Measurements from ENCODE around the gene TOMT. TPM values are rescaled to one million over a fixed set of nuclear protein-coding genes. Genes with fewer than 3 reads are reported as not detected.
A peak's percentile ranks its signal among the peaks of the same experiment; 100 is the strongest.

The TOMT gene, protein sequence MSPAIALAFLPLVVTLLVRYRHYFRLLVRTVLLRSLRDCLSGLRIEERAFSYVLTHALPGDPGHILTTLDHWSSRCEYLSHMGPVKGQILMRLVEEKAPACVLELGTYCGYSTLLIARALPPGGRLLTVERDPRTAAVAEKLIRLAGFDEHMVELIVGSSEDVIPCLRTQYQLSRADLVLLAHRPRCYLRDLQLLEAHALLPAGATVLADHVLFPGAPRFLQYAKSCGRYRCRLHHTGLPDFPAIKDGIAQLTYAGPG
- not detected in 2 replicates for total RNA-seq

DNA sequence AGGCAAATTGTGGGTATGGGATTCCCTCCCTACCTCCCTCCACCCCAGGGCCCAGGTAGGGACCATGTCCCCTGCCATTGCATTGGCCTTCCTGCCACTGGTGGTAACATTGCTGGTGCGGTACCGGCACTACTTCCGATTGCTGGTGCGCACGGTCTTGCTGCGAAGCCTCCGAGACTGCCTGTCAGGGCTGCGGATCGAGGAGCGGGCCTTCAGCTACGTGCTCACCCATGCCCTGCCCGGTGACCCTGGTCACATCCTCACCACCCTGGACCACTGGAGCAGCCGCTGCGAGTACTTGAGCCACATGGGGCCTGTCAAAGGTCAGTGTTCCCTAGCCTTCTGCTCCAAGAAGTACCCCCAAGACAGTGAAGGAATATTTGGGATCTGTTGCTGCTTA lies at the start of gene TOMT:
TOMT (plus strand) TSS at position 37 of the 400 bp plus-strand sequence; CDS start at position 65, 28 bp downstream.
- no peak for DNase-seq (ENCODE audit: low read depth in 2 of 2)

DNA sequence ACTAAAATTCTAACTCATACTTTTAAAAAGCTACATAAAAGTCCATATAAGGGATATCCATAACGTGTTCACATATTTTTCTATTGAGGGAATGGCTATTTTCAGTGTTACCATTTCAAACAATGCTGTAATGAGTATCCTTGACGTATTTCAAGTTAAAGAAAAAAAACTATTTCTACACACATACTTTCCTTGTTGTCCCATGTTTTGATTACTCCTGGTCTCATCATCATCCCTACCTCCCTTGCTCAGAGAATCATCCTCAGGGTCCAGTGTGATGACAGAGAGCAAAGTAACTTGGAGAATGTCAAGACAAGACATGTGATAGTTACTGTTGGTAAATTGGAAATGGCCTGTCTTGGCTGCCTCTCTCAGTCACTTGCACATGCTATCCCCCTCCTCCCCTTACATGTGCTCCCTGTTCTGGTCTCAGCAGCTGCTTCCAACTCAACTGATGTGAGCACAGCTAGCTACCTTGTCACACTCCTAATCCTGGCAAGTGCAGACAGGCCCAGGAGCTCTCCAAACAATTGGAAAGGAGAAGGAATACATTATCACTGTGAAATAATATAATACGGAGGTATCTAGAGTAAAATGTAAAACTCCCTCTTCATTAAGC lies 47.2 kb upstream of the TOMT start:
- DNase-seq (ENCODE audit: low read depth in 2 of 2): no peak

DNA sequence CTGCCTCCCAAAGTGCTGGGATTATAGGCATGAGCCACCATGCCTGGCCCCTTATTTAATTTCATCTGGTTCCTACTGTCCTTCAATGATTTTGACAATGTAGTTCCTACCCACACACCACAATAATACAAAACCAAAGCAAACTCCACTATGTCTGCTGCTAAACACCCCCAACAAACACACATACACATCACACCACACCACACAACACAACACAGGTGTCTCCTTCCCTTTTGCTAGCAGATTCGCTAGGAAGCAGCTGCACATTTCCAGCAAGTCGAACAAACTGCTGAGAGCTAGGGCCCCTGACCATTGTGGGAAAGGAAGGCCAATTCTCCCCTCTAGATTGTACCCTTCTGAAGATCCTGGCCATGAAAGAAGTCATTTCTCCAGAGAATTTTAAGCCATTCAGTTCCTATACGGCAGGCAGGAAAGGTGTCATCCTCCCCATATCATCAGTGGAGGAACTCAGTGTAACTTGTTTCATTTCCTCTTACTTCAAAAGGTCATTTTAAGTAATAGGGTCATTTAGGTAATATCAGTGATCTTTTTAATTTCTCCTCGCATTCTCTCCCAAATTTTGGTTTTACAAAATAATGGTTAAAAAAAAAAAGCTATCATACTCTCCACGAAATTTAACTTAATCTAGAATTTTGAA lies 43.9 kb upstream of the TOMT start:
- DNase-seq (ENCODE audit: low read depth in 2 of 2): no peak

DNA sequence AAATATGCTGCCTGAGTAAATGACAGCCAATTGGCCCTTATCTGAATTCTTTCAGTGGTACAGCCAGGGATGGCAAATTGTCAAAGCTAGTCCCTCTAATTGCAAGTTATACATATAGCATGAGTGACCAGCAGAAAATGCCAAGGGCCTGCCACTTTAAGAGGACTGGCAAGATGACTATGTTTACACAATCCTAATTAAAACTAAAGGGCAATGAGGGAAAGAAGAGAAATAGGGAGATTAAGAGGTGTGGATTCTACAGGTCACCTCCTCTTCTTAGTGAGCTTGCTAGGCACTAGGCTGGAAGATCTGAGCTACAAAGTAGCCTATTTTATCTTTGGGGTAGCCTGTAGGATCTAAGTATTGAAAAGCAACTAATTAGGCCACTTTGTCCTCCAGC lies 38.9 kb upstream of the TOMT start:
- no peak for DNase-seq (ENCODE audit: low read depth in 2 of 2)

DNA sequence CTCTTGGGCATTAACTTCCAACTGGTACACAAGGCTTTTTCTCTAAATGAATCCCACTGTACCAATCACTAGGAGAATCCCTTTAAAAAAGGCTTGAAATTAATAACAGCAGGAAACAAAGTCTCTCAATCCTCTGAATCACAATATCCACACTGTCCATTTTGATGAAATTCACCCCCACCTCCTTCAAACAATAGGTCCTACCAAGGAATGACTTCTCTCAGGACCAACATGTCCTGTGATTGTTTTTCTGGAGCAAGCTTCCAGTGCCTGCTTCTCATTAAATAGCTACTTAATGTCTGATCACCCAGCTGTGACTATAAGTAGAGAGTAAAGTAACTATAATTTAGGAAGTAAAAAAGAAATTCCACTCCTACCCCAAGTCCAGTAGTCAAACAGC lies 38.5 kb upstream of the TOMT start:
- peak in 1 of 2 donors; percentile 71 for DNase-seq (ENCODE audit: low read depth in 2 of 2)

DNA sequence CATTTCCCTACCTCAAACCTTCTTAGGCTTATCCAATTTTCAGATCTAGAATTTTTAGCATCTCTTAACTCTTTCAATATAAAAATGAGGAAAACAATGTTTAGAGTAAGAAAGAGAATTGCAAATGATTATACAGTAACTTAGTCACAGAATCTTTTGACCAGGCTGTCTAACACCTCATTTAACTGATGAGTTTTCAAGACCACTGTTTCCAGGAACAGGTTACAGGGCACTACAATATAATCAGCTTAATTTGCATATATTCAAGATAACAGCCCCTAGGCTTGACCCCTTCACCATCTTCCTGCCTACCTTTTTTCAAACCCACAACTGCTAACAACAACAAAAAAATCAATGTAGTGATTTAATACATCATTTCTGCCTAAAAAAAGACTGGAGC lies 38.0 kb upstream of the TOMT start:
- DNase-seq (ENCODE audit: low read depth in 2 of 2): no peak

DNA sequence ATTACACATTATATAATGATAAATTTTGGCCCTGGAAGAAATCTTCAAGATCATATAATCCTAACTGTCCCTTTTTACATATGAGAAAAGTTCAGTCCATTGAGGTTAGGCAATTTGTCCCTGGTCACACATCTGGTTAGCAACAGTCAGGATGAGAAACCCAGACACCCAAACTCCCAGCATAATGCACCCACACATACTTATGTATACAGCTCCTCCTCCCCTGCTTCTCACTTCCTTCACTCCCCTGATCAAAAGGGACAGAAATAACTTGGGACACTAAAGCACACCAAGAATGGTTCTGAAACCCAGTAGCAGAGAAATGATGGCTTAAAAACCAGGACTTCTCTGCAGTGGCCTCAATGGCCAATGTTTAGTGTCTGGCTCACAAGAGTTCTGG lies 36.5 kb upstream of the TOMT start:
- no peak for DNase-seq (ENCODE audit: low read depth in 2 of 2)

DNA sequence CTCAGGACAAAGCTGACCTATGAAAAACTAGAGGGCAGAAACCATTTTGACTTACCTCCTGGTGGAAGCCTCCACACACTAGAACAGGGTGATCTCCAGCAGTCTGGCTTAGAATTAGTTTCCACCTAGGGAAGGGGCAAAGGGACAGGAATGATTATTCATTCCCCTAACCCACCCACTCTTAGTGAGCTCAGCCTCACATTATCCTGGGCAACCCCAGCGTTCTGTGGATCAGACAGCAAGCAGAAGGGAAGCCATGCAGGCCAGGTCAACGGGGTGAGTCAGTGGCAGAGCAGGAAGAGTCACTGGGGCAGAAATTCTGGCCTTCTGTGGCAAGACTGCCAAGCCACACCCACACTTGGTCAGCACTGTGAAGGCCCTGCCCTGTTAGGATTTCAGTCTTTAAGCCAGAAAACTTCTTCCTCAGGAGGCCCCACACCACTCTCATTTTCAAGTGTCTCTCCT lies 35.9 kb upstream of the TOMT start:
- DNase-seq (ENCODE audit: low read depth in 2 of 2): peak; percentile 11 to 85

DNA sequence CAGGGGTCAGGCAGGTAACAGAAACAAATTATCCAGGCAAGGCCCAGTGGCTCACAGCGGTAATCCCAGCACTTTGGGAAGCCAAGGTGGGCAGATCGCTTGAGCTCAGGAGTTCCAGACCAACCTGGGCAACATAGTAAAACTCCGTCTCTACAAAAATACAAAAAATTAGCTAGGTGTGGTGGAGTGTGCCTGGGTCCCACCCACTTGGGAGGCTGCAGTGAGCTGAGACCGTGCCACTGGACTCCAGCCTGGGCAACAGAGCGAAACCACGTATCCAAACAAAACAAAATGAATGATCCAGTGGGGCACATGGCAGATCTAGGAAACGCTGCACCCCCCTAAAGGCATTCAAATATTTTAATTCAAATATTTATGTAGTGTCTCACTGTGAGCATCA lies 35.2 kb upstream of the TOMT start:
- DNase-seq (ENCODE audit: low read depth in 2 of 2): no peak

DNA sequence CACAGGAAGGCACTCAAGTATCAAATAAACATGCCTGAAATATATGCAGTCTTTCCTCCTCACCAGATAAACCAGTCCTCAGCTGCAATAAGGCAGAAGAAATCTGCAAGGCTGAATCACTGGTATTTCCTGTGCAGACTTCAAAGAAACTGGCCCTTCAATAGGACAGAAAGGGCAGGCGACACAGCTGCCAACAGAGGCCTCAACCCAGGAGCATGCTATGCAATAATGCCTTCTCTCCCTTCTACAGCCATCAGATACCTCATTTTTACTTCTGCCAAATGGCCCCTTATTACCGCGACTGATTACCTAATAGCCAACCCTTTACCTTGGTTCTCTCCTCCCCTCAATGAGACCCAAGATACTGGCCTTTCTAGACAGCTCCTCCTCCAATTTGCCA lies 33.4 kb upstream of the TOMT start:
- peak in 1 of 2 donors; percentile 83 for DNase-seq (ENCODE audit: low read depth in 2 of 2)

DNA sequence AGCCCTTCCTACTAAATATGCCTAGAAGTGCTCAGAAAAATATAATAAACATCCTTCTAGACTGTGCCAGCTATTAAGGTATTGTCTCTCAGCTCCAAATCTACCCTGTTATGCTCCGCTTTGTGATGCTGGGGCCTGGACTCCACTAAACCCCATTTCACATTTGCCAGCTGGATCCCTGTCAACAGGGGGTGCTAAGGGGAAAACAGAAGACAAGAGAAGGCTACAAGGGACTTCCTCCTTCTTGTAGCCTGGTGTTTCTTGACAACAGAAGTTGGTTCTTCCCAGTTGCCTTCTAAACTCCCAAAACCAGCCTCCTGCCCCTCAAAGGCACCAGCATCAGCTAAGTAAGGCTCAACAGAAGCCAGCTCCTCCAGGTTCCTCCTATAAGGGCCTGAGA lies 30.6 kb upstream of the TOMT start:
- no peak for DNase-seq (ENCODE audit: low read depth in 2 of 2)

DNA sequence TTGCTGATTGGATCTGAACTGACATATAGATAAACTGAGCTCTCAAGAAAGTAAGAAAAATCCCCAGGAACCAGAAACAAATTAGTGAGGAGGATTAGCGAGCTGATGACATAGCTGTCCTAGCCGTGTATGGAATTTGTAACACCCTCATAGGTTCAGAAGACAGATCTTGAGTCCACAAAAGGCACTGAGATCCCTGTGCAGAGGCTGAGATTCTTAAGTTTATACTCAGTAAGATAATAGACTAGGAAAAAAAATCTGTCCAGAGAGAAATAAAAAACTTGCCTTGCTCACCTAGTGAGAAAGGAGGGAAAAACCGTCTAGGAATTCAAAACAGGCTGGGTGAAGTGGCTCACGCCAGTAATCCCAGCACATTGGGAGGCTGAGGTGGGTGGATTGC lies 30.0 kb upstream of the TOMT start:
- no peak for DNase-seq (ENCODE audit: low read depth in 2 of 2)

DNA sequence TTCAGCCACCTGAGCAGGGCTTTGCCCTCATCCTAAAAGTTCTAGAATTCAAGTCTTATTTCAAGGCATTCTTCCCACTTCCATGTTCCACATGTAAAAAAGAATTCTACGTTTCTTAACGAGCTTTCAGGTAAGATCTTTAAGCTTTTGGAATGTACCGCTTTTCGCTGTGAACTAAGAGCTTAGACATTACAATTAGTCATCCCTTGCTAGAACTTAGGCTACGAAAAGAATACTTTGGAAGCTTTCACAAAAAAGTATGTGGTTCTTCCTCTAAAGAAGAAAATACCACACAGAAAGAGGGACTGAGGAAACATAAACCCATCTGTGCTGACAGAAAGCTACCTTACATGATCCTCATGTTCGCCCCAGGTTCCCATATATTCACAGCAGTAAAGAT lies 27.2 kb upstream of the TOMT start:
- no peak for DNase-seq (ENCODE audit: low read depth in 2 of 2)

DNA sequence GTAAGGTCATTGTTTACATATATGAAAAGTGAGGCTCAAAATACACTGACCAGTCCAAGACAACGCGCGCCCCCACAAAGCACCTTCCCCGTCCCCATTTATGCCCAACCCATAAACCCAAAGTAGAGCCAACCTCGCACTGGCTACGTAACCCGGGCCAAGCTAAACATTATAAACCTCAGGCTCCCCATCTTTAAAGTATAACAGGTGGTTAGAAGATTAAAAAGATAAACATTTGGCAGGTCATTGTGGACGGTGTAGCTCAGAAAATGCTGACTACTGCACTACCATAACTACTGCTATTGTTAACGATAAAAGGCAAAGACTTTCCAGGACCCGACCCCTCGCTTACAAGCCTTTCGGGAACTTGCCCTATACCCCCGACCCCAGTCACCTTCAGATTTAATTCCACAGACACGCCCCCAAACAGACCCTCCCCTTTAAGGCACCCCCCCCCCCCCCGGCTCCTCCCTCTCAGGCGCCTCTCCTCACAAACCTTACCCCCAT lies 25.9 kb upstream of the TOMT start:
- DNase-seq (ENCODE audit: low read depth in 2 of 2): no peak

DNA sequence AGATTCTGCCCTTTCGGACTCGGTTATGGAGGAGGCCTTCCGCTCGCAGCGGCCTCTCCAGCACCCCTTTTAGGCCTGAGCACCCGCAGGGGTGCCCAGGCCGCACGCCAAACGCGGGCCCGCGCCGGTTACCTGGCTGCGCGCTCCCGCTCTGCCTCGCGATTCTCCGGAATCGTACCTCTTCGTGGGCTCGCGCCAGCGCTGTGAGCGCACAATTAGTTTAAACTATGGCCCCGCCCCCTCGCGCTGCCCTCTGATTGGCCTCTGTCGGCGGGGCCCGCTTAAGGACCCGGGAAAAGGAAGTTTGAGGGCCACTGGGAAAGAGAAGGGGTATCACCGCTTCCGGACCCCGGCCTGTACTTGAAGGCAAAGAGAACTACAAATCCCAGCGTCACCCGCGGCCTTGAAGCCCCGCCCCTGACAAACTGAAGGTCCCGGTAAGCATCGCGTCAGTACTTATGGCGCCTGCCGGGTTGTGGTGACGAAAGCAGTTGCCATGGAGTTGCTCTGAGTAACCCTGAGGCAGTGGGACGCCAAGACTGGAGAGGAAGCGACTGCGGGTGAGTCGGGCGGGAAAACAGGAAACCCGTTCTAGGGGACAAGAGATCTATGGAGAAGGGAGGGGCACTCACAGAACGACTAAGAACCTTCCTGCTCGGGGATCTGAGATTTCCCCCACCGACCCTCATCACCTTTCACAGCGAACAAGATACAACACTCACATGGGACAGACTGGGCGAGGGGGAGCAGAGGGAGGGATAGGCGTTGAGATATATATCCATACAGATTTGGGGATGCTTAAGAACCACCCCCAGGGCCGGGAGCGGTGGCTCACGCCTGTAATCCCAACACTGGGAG lies 25.2 kb upstream of the TOMT start, which contains the start of the genes LRRC51 and NUMA1:
LRRC51 (plus strand) TSS at position 525 of the 858 bp plus-strand sequence. CDS start 8,234 bp downstream, outside the sequence.
NUMA1 (minus strand) TSS at position 217 of the 858 bp plus-strand sequence. CDS start 44,599 bp downstream, outside the sequence.
- peak; percentile 100 for DNase-seq (ENCODE audit: low read depth in 2 of 2)

DNA sequence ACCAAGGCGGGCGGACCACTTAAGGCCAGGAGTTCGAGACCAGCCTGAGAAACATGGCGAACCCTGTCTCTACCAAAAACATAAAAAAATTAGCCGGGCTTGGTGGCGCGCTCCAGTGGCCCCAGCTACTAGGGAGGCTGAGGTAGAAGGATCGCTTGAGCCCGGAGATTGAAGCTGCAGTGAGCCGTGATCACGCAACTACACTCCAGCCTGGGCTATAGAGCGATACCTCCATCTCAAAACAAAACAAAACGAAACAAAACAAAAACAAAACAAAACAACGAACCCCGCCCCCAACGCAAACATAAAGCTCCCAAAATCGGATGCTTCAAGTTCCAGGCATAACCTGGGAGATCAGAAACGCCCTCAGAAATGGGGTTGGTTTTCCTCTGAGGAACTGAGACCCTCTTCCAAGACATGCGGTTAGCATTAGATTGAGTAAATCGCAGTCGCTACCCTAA lies 24.5 kb upstream of the TOMT start:
- no peak for DNase-seq (ENCODE audit: low read depth in 2 of 2)

DNA sequence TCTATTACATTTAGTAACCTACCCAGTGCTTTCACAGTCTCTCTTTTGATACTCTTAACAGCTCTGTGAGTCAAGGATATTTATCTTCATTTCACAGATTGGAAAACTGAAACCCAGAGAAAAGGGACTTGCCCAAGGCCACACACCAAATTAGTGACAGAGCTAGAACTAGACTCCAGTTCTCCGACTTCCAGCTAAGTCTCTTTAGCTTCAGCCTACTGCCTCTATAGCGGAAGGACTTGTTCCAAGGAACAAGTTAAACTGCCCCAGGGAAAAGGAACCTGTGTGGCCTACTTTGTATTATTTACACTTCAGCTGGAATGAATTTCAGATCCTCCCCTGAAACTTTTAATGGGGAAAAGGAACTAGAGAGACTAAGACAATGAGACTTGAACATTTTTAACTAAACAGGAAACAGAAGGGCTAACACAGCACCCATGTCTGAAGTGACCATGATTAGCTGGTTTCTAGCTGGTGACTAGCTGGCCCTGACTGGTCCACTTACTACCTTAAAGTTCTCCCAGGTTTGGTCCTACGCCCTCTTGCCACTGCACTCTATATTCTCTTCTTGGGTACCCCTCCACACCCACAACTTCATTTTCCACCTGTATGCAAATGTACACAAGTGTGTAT lies 23.8 kb upstream of the TOMT start:
- no peak for DNase-seq (ENCODE audit: low read depth in 2 of 2)

DNA sequence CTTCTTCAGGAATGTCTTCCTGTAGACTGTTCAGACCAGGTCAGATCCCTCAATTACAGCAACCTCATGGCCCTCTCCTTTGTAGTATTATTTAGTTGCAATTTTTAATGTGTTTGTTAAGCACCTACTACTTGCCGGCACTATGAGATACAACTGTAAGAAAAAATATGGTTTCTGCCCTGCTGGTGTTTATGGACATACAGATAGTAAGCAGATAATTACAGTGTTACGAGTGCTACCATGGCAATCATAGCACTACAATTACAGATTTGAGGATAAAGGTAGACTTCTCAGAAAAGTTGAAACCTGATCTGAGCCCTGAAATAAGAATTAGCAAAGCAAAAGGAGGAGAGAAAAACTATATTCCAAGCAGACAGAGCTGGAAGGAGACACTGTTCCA lies 22.3 kb upstream of the TOMT start:
- no peak for DNase-seq (ENCODE audit: low read depth in 2 of 2)

DNA sequence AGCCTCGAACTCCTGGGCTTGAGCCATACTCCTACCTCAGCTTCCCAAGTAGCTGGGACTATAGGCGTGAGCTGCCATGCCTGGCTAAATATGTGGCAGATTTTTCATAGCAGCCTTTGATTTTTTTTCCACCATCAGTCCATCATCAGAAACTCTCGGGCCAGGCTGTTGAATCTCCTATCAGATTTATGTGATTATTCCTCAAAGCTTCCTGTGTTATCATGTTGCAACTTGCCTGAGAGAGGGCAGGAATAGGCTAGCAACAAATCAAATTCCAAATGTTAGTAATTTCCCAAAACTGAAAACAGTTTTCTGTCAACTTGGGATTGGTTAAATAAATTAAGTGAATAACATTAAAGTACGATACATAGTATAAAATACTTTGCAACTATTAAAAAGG lies 21.6 kb upstream of the TOMT start:
- DNase-seq (ENCODE audit: low read depth in 2 of 2): no peak

DNA sequence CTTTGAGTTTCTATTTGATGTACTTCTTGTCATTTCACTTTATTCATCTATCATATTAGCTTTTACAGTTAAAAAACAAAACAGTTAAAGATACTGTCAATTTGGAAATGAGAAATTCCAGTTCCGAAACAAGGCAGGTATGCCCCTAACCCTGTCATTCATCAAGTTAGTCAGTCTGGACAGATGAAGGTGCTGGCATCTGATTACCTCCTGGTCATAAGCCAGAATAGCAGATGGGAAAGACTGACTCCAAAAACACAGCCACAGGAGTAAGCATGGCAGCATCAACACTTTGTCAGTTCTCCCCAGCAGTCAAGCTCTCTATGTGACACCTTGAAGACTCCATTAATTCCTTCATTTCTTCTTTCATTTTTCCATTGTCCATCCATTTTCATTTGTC lies 20.8 kb upstream of the TOMT start:
- no peak for DNase-seq (ENCODE audit: low read depth in 2 of 2)

All from dermis microvascular lymphatic vessel endothelial cell (primary cell).